Endothelial cell (in vitro differentiated cells): ENCODE measurements around the gene RCOR2. TPM values are rescaled to one million over a fixed set of nuclear protein-coding genes. Genes with fewer than 3 reads are reported as not detected.

Experiments
- DNase-seq: peaks from one replicate; pipeline ENCODE4 v3.0.0; 2021; ENCODE audit warnings: low spot score
- H3K27ac Mint-ChIP-seq: one replicate; pipeline ENCODE4 v1.8.0; 2021; ENCODE audit warnings: mixed read lengths, inconsistent platforms; ENCODE audit not compliant: unreplicated experiment
- H3K27me3 Mint-ChIP-seq: one replicate; pipeline ENCODE4 v1.8.0; 2021; ENCODE audit warnings: mild to moderate bottlenecking, moderate library complexity, mixed read lengths, inconsistent platforms; ENCODE audit not compliant: unreplicated experiment
- H3K36me3 Mint-ChIP-seq: one replicate; pipeline ENCODE4 v1.8.0; 2021; ENCODE audit warnings: mild to moderate bottlenecking, low read depth, mixed read lengths, inconsistent platforms; ENCODE audit not compliant: unreplicated experiment
- H3K4me1 Mint-ChIP-seq: one replicate; pipeline ENCODE4 v1.8.0; 2021; ENCODE audit warnings: mild to moderate bottlenecking, mixed read lengths, inconsistent platforms; ENCODE audit not compliant: unreplicated experiment
- H3K4me3 Mint-ChIP-seq: one replicate; pipeline ENCODE4 v1.8.0; 2021; ENCODE audit warnings: mild to moderate bottlenecking, mixed read lengths, inconsistent platforms; ENCODE audit not compliant: unreplicated experiment
- H3K9me3 Mint-ChIP-seq: one replicate; pipeline ENCODE4 v1.8.0; 2021; ENCODE audit warnings: mixed read lengths, inconsistent platforms; ENCODE audit not compliant: unreplicated experiment
- total RNA-seq: library from RNA; stranded (reverse); fragmentation: NEBNext Ultra II Directional; extraction: Animal tissue kit (Norgen Biotek cat#: 25700); gene quantifications from one replicate; pipeline ENCODE4 v1.2.1, GENCODE V29; 2021; ENCODE audit not compliant: unreplicated experiment
- TF ChIP-seq, protein P1 (sequence below): fragments of 200-600 bp; sonication (generic); IDR thresholded peaks from one replicate; pipeline ENCODE4 v1.5.0; 2021; ENCODE audit warnings: antibody characterized with exemption; ENCODE audit not compliant: unreplicated experiment

RCOR2 gene
- total RNA-seq, 1 donor from 2014 or later: 9.3 TPM

DNA sequence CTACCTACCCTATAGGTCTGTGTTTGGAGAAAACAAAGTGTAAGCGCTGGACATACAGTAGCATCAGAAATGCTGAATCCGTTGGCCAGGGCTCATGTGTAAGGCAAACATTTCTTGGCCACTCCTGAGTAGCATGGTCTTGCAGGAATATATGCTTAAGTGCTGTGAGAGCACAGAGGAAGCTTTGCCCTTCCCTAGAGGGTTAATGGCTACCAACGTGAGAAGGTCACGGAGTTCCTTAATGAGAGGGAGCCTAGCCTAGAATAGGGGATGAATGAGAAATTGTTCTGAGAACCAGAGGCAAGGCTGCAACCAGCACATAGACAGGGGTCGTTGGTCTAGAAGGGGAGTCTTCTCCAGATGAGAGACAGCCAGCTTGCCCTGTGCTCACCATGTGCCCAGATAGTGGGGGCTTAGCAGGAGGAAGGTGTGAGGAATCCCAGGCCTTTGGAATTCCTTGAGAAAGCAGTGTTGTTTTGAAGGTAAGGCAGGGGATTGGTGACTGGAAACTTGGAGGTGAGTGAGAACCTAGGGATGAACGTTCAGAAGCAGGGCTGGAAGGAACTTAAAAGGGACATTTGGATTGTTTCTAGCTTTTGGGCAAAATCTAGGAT lies 29.5 kb downstream of the RCOR2 start:
- Mint-ChIP-seq H3K4me1 (peaks cover 42% of the 10 kb centered on the region), H3K9me3 (no peaks in the 10 kb centered on the region), H3K36me3 (peaks cover 5% of the 10 kb centered on the region), H3K4me3 (no peak overlapping the region), H3K27ac (peak overlapping the region; percentile 48), H3K27me3 (no peaks in the 10 kb centered on the region)
- DNase-seq: no peak
- TF ChIP-seq, protein P1, sequence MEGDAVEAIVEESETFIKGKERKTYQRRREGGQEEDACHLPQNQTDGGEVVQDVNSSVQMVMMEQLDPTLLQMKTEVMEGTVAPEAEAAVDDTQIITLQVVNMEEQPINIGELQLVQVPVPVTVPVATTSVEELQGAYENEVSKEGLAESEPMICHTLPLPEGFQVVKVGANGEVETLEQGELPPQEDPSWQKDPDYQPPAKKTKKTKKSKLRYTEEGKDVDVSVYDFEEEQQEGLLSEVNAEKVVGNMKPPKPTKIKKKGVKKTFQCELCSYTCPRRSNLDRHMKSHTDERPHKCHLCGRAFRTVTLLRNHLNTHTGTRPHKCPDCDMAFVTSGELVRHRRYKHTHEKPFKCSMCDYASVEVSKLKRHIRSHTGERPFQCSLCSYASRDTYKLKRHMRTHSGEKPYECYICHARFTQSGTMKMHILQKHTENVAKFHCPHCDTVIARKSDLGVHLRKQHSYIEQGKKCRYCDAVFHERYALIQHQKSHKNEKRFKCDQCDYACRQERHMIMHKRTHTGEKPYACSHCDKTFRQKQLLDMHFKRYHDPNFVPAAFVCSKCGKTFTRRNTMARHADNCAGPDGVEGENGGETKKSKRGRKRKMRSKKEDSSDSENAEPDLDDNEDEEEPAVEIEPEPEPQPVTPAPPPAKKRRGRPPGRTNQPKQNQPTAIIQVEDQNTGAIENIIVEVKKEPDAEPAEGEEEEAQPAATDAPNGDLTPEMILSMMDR: no peak

DNA sequence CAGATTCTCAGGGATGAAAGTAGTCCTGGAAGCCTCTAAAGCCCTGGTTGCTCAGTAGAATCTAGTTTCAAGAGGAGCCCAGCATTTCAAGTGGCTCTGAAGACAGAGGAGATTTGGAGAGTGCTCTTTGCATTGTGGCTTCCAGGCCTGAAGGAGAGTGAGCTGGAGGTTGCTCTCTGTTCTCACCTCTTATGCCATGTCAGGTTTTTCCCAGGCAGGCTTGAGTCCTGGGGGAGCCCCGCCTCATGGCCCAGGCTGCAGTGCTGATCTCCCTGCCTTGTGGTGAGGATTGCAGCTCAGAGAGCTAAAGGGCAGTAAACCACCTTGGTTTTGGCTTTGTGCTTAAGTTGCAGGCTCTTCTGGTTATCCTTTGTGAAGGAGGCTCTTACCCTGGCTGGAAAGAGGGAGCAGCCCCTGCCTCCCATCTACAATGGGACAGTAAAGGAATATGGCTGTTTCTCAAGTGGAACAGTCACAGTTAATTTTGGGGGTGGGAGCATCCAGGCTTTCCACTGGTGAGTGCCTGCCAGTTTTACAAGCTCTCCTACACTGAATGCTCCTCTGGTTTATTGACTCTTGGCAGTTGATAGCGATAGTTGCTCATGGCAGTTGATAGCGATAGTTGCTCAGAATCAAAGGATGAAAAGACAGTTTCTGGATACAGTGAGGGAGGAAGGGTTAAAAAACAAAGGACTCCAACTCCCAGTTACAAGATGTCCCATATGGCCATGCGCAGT lies 32.6 kb downstream of the RCOR2 start:
- Mint-ChIP-seq H3K27me3 (peaks cover 4% of the 10 kb centered on the region), H3K36me3 (peaks cover 7% of the 10 kb centered on the region), H3K27ac (no peak overlapping the region), H3K9me3 (no peaks in the 10 kb centered on the region), H3K4me3 (no peak overlapping the region), H3K4me1 (peaks cover 43% of the 10 kb centered on the region)
- TF ChIP-seq, protein P1: no peak
- DNase-seq: no peak

DNA sequence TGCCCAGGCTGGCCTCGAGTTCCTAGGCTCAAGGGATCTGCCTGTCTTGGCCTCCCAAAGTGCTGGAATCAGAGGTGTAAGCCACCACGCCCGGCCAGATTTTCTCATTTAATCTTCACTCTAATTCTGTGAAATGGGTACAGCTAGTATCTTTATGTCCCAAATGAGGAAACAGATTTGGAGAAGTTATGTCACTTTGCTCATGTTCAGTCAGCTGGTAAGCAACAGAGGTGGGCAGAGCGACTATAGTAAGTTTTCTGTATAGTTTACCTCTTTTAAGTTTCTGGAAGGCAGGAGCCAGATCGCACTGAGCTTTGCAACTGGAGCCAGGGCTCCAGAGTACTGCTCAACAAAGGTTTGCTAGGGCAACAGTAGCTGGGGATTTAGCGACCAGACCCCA lies 33.2 kb downstream of the RCOR2 start:
- peaks cover 7% of the 10 kb centered on the region for H3K36me3 Mint-ChIP-seq
- no peaks in the 10 kb centered on the region for H3K9me3 Mint-ChIP-seq
- H3K4me3 Mint-ChIP-seq: no peak overlapping the region
- DNase-seq: no peak
- TF ChIP-seq, protein P1: no peak
- H3K27me3 Mint-ChIP-seq: peaks cover 4% of the 10 kb centered on the region
- peaks cover 44% of the 10 kb centered on the region for H3K4me1 Mint-ChIP-seq
- peak overlapping the region; percentile 11 for H3K27ac Mint-ChIP-seq

DNA sequence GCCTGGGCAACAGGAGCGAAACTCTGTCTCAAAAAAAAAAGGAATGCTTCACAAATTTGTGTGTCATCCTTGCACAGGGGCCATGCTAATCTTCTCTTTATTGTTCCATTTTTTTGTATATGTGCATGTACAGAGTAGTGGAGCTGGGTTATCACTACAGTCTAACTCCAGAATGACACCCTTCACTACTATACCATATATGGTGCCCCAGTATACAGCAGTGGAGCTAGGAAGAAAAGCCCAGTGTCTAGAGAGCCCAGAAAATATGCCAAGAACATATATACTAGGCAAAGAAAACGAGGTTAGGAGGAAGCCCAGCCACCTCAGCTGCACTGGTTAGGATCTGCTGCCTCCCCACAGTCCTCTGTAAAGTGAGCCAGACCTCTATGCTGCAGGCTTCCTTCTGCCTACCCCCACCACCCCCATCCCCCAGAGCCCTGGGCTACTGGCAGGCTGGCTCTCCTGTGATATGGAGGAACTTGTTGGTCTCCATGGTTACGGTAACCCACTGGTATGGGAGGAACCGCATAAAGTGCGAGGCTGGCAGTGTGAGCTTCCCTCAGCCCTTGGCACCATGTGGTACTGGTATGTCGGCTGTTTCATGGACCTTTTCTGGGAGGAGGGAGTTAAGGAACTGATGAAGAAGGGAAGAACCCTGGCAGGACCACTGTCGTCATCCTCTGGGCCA lies 34.3 kb downstream of the RCOR2 start:
- peaks cover 7% of the 10 kb centered on the region for H3K36me3 Mint-ChIP-seq
- TF ChIP-seq, protein P1: no peak

More for the DNA sequence above, 34.3 kb downstream of the RCOR2 start:
- Mint-ChIP-seq H3K27me3 (peaks cover 4% of the 10 kb centered on the region), H3K9me3 (no peaks in the 10 kb centered on the region), H3K4me3 (no peak overlapping the region), H3K4me1 (peaks cover 44% of the 10 kb centered on the region), H3K27ac (no peak overlapping the region)
- no peak for DNase-seq
